ENCODE results near the gene NINL. TPM values are rescaled to one million over a fixed set of nuclear protein-coding genes. Genes with fewer than 3 reads are reported as not detected.

The NINL gene
- total RNA-seq, 6 experiments from 2014 or later: 3.6 to 16.0 (median 7.1) TPM

DNA sequence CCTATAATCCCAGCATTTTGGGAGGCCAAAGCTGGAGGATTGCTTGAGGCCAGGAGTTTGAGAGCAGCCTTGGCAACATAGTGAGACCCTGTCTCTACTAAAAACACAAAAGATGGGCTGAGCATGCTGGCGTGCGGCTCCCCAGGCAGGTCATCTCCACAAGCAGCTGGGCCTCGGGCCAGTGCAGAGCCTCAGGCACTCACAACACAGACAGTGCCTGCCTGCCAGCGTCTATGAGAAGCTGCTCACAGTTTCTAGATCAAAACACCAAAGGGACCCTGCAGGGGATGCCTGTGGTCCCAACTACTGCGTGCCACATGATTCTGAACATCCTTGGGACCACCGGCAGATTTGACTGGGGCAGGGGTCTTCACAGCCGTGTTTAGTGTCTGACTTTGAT is 118.5 kb downstream of the NINL start:
- no peak for DNase-seq
- intact Hi-C loops (cut with DNase I): no loop called here
- no peaks in the 10 kb centered on the region for H3K27me3 ChIP-seq
- H3K4me3 ChIP-seq: no peak overlapping the region
- no peak for ATAC-seq
- 100% methylated on average over 1 of the region's 7 CpGs for WGBS (ENCODE audit: insufficient coverage, low coverage, low lambda C conversion rate, missing lambda C conversion rate)
- H3K27ac ChIP-seq: no peak overlapping the region
- H3K9me3 ChIP-seq: no peaks in the 10 kb centered on the region
- TF ChIP-seq, protein P1, sequence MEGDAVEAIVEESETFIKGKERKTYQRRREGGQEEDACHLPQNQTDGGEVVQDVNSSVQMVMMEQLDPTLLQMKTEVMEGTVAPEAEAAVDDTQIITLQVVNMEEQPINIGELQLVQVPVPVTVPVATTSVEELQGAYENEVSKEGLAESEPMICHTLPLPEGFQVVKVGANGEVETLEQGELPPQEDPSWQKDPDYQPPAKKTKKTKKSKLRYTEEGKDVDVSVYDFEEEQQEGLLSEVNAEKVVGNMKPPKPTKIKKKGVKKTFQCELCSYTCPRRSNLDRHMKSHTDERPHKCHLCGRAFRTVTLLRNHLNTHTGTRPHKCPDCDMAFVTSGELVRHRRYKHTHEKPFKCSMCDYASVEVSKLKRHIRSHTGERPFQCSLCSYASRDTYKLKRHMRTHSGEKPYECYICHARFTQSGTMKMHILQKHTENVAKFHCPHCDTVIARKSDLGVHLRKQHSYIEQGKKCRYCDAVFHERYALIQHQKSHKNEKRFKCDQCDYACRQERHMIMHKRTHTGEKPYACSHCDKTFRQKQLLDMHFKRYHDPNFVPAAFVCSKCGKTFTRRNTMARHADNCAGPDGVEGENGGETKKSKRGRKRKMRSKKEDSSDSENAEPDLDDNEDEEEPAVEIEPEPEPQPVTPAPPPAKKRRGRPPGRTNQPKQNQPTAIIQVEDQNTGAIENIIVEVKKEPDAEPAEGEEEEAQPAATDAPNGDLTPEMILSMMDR (IDR thresholded peaks at IDR 0.05): no peak
- TF ChIP-seq POLR2A (IDR thresholded peaks at IDR 0.05): no peak
- peaks cover 0 to 36% (median 8%) of the 10 kb centered on the region in 4 donors for H3K36me3 ChIP-seq
- H3K4me1 ChIP-seq: no peaks in the 10 kb centered on the region

DNA sequence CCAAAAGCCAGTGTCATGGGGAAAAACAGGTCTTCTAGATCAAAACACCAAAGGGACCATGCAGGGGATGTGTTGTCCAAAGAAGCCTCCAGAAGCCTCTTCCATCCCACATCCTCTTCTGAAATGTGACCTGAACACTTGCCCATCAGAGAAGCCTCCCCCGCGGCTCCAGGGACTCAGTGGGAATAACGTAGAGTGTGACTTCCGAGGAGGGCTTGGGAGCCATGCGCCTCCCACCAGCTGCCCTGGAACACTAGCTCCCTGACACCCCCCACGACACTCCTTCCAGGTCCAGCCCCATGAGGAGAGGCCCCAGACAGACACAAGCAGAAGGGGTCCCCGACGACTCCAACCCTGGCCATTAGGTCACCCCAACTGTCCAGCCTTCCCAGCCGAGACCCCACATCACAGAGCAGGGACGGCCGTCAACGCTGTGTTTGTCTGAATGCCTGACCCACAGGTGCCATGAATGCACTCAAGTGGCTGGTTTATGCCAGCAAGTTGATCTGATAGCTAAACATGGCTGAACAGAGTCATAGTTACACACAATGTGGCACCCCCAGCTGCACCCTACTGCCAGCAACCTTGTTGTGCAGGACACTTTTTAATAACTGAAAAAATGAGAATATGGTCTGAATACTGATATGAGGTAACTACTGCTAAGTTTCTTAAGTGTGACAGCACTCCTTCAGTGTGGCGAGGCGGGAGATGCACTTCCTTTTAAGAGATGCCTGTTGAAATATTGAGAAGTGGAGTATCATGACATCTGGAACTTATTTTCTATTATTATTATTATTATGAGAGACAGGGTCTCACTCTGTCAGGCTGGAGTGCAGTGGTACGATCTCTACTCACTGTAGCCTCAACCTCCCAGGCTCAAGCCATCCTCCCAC is 119.8 kb downstream of the NINL start:
- ATAC-seq (no peak), DNase-seq (no peak)
- no peaks in the 10 kb centered on the region for H3K4me1 ChIP-seq
- no peak overlapping the region for H3K4me3 ChIP-seq
- no peaks in the 10 kb centered on the region for H3K9me3 ChIP-seq
- peaks cover 0 to 44% (median 8%) of the 10 kb centered on the region in 4 donors for H3K36me3 ChIP-seq
- TF ChIP-seq, protein P1 (IDR thresholded peaks at IDR 0.05): no peak
- no peak for TF ChIP-seq POLR2A (IDR thresholded peaks at IDR 0.05)
- 80% methylated on average over 3 of the region's 15 CpGs for WGBS (ENCODE audit: insufficient coverage, low coverage, low lambda C conversion rate, missing lambda C conversion rate)
- H3K27me3 ChIP-seq: no peaks in the 10 kb centered on the region
- intact Hi-C loops (cut with DNase I): no loop called here
- no peak overlapping the region for H3K27ac ChIP-seq

DNA sequence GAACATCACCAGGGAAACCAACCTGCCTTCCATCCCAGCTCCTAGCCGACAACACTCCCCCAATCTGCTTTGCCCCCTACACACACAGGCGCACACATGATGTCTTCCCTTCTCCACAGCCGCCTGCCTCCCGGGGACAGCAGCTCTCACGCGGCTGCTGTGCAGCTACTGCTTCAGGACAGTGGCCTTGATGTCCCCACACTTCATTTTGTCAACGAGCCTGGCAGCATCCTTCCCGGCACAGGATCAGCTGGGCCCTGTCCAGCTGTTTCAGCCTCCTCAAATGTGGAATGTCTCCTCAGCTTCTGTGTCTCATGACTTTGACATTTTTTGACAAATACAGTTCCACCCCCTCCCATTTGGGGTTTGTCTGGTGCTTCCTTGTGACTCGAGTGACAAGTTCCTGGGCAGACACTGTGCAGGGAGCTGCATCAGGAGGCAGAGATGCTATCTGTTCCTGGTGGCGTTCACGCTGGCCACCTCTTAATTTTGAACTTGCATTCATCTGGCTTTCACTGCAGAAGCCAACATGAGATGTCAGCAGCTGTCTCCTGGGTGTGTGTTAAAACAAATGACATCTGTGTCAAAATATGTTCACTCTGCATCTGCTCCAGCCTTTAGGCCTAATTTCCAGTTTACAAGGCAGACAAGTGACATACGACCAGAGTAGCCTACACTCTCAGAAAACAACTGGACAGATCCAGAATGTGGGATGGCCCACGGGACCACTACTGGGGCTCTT is 120.7 kb downstream of the NINL start:
- Histone ChIP-seq H3K4me3 (no peak overlapping the region), H3K27me3 (no peaks in the 10 kb centered on the region), H3K36me3 (peaks cover 0 to 42% (median 6%) of the 10 kb centered on the region in 4 donors), H3K27ac (no peak overlapping the region), H3K4me1 (no peaks in the 10 kb centered on the region), H3K9me3 (no peaks in the 10 kb centered on the region)
- DNase-seq (no peak), ATAC-seq (no peak)
- intact Hi-C loops (cut with DNase I): no loop called here
- 80% methylated on average over 12 of the region's 13 CpGs for WGBS (ENCODE audit: insufficient coverage, low coverage, low lambda C conversion rate, missing lambda C conversion rate)
- TF ChIP-seq, protein P1 (IDR thresholded peaks at IDR 0.05): no peak
- TF ChIP-seq POLR2A (IDR thresholded peaks at IDR 0.05): no peak

DNA sequence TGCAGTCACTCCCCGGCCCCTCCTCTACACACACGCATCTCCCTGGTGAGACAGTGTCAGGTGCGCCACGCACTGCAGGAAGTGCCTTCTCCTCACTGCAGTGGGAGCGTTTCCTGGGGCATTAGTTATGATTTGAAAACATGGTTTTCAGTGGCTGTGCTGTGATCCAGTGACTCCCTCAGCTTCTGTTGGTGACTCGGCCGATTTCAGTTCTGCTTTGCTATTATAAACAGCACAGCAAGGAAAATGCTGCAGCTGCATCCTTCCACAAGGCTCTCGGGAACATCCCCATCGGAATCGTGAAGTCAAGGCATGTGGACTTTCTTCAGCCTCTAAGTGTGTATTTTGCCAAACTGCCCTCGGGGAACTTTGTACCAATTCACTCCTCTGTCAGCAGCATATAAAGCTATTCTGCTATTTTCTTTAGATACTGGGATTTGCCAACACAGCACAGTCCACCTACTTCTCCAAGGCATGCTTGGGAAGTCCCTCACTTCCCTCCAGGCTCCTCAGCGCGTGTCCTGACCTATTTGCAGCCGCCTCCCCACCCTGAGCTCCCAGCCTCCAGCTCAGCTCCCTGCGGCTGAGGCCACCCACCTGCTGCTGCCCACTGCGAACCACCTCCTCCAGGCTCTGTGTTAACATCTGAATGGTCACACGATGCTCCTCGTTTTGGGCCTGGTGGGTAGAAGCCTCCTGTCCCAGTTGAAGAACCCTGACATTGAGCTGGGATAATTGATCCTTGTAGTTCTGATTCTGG is 123.4 kb downstream of the NINL start:
- no peak for TF ChIP-seq POLR2A (IDR thresholded peaks at IDR 0.05)
- TF ChIP-seq, protein P1 (IDR thresholded peaks at IDR 0.05): no peak
- Histone ChIP-seq H3K27ac (no peak overlapping the region), H3K4me1 (no peaks in the 10 kb centered on the region), H3K27me3 (no peaks in the 10 kb centered on the region), H3K4me3 (no peak overlapping the region), H3K9me3 (no peaks in the 10 kb centered on the region), H3K36me3 (peaks cover 0 to 36% (median 2%) of the 10 kb centered on the region in 4 donors)
- peak in 2 of 4 donors; percentile 16 to 43 for ATAC-seq
- DNase-seq: no peak
- 100% methylated on average over 1 of the region's 18 CpGs for WGBS (ENCODE audit: insufficient coverage, low coverage, low lambda C conversion rate, missing lambda C conversion rate)
- intact Hi-C loops (cut with DNase I): no loop called here

All from right lobe of liver (tissue), 6 donors.